Activated CD4-positive, alpha-beta T cell treated with anti-CD3 and anti-CD28 coated beads, Interleukin-2, amount 10 ng/mL, durations not matched to agents 7 days and 5 days (primary cell): ENCODE measurements around the gene PHF20. TPM values are rescaled to one million over a fixed set of nuclear protein-coding genes. Genes with fewer than 3 reads are reported as not detected.

Source experiments
- CTCF ChIA-PET: fragments of 350-600 bp; sonication (Branson Sonifier 250); formaldehyde crosslinking; loops from one replicate; lab custom pipeline; 2021; ENCODE audit warnings: antibody characterized with exemption; lab: Charles Lee
- POLR2A ChIA-PET: fragments of 350-600 bp; sonication (Branson Sonifier 250); formaldehyde crosslinking; loops from one replicate; lab custom pipeline; 2021; ENCODE audit warnings: antibody characterized with exemption; lab: Charles Lee
- DNase-seq: peaks from one replicate; pipeline ENCODE4 v3.0.0-alpha.2; 2020
- H3K27ac Mint-ChIP-seq: one replicate; pipeline ENCODE4 v1.8.0; 2021; ENCODE audit warnings: mild to moderate bottlenecking, moderate library complexity, mixed read lengths
- H3K27me3 Mint-ChIP-seq: one replicate; pipeline ENCODE4 v1.8.0; 2021; ENCODE audit warnings: mixed read lengths
- H3K36me3 Mint-ChIP-seq: one replicate; pipeline ENCODE4 v1.8.0; 2021; ENCODE audit warnings: low read depth, mixed read lengths
- H3K4me1 Mint-ChIP-seq: one replicate; pipeline ENCODE4 v1.8.0; 2021; ENCODE audit warnings: mixed read lengths
- H3K4me3 Mint-ChIP-seq: one replicate; pipeline ENCODE4 v1.8.0; 2021; ENCODE audit warnings: mild to moderate bottlenecking, moderate library complexity, mixed read lengths
- H3K9me3 Mint-ChIP-seq: one replicate; pipeline ENCODE4 v1.8.0; 2021; ENCODE audit warnings: mixed read lengths
- total RNA-seq, 2 experiments: library from RNA; stranded (reverse); gene quantifications; one replicate each; pipeline ENCODE4 v1.2.3, GENCODE V29; 2021

PHF20 gene
- total RNA-seq, 2 experiments from 2014 or later, result 47.8 to 49.0 TPM

- H3K9me3 Mint-ChIP-seq, result no peaks in the 10 kb centered on the region
- peak overlapping the region; percentile 22 for H3K27ac Mint-ChIP-seq
- no peaks in the 10 kb centered on the region for H3K27me3 Mint-ChIP-seq
- ChIA-PET POLR2A (no interaction called here), CTCF (interaction anchor here (0.6 kb wide), 1 partner anchor 46 kb away, joined by 3 read pairs; no protein-coding TSS in a partner anchor)
- DNase-seq, result no peak
- no peak overlapping the region for H3K4me3 Mint-ChIP-seq
- H3K36me3 Mint-ChIP-seq, result peaks cover 17% of the 10 kb centered on the region
- H3K4me1 Mint-ChIP-seq, result peaks cover 18% of the 10 kb centered on the region
These were observed 24.8 kb downstream of the PHF20 start for GRCh38 chr20:35796571-35796970.

- no peak for DNase-seq
- Mint-ChIP-seq H3K4me1 (peaks cover 8% of the 10 kb centered on the region), H3K4me3 (no peak overlapping the region), H3K9me3 (no peaks in the 10 kb centered on the region), H3K27me3 (no peaks in the 10 kb centered on the region), H3K27ac (no peak overlapping the region), H3K36me3 (peaks cover 12% of the 10 kb centered on the region)
- POLR2A ChIA-PET, result no interaction called here
- CTCF ChIA-PET, result interaction anchor here (1.2 to 1.7 kb wide), 3 partner anchors 24 to 152 kb away, joined by 3 to 4 read pairs (median 3); partner anchors contain the start of genes PHF20 and SCAND1
These were observed 30.1 kb downstream of the PHF20 start for GRCh38 chr20:35801865-35802264.

GRCh38 chr20:35806075-35806474 is 34.3 kb downstream of the PHF20 start:
- Mint-ChIP-seq H3K9me3 (no peaks in the 10 kb centered on the region), H3K4me1 (peaks cover 10% of the 10 kb centered on the region), H3K27me3 (no peaks in the 10 kb centered on the region), H3K27ac (no peak overlapping the region), H3K4me3 (no peak overlapping the region), H3K36me3 (peaks cover 24% of the 10 kb centered on the region)
- DNase-seq, result no peak
- ChIA-PET POLR2A (no interaction called here), CTCF (no interaction called here)

GRCh38 chr20:35807877-35808276 is 36.1 kb downstream of the PHF20 start:
- Mint-ChIP-seq H3K36me3 (peaks cover 20% of the 10 kb centered on the region), H3K9me3 (no peaks in the 10 kb centered on the region), H3K27ac (peak overlapping the region; percentile 1), H3K4me3 (no peak overlapping the region), H3K4me1 (peaks cover 3% of the 10 kb centered on the region), H3K27me3 (no peaks in the 10 kb centered on the region)
- ChIA-PET POLR2A (no interaction called here), CTCF (no interaction called here)
- no peak for DNase-seq

GRCh38 chr20:35820715-35821114 is 48.9 kb downstream of the PHF20 start:
- H3K27me3 Mint-ChIP-seq, result no peaks in the 10 kb centered on the region
- peak overlapping the region; percentile 11 for H3K27ac Mint-ChIP-seq
- CTCF ChIA-PET, result interaction anchor here (0.6 kb wide), 1 partner anchor 81 kb away, joined by 3 read pairs; no protein-coding TSS in a partner anchor
- H3K36me3 Mint-ChIP-seq, result peaks cover 26% of the 10 kb centered on the region
- H3K4me1 Mint-ChIP-seq, result peaks cover 16% of the 10 kb centered on the region
- POLR2A ChIA-PET, result no interaction called here
- H3K9me3 Mint-ChIP-seq, result no peaks in the 10 kb centered on the region
- no peak for DNase-seq
- no peak overlapping the region for H3K4me3 Mint-ChIP-seq

GRCh38 chr20:35821807-35822242 is 50.0 kb downstream of the PHF20 start:
- no peak for DNase-seq
- H3K9me3 Mint-ChIP-seq, result no peaks in the 10 kb centered on the region
- H3K27me3 Mint-ChIP-seq, result no peaks in the 10 kb centered on the region
- ChIA-PET CTCF (no interaction called here), POLR2A (no interaction called here)
- H3K4me1 Mint-ChIP-seq, result peaks cover 21% of the 10 kb centered on the region
- peak overlapping the region; percentile 9 for H3K27ac Mint-ChIP-seq
- H3K4me3 Mint-ChIP-seq, result no peak overlapping the region
- H3K36me3 Mint-ChIP-seq, result peaks cover 23% of the 10 kb centered on the region

- Mint-ChIP-seq H3K27me3 (no peaks in the 10 kb centered on the region), H3K9me3 (no peaks in the 10 kb centered on the region), H3K36me3 (peaks cover 26% of the 10 kb centered on the region), H3K4me3 (no peak overlapping the region), H3K4me1 (peaks cover 23% of the 10 kb centered on the region), H3K27ac (no peak overlapping the region)
- POLR2A ChIA-PET, result no interaction called here
- no peak for DNase-seq
- CTCF ChIA-PET, result interaction anchor here (0.6 to 1.4 kb wide), 3 partner anchors 20 to 860 kb away, joined by 3 to 5 read pairs (median 3); no protein-coding TSS in a partner anchor
These were observed 51.3 kb downstream of the PHF20 start for GRCh38 chr20:35823147-35823546.

GRCh38 chr20:35823937-35824336 is 52.1 kb downstream of the PHF20 start:
- peaks cover 17% of the 10 kb centered on the region for H3K4me1 Mint-ChIP-seq
- H3K9me3 Mint-ChIP-seq, result no peaks in the 10 kb centered on the region
- CTCF ChIA-PET, result interaction anchor here (0.6 to 1.4 kb wide), 3 partner anchors 20 to 860 kb away, joined by 3 to 5 read pairs (median 3); no protein-coding TSS in a partner anchor
- no peaks in the 10 kb centered on the region for H3K27me3 Mint-ChIP-seq
- H3K27ac Mint-ChIP-seq, result no peak overlapping the region
- H3K4me3 Mint-ChIP-seq, result no peak overlapping the region
- POLR2A ChIA-PET, result interaction anchor here (0.7 kb wide), 1 partner anchor 599 kb away, joined by 4 read pairs; no protein-coding TSS in a partner anchor
- peaks cover 26% of the 10 kb centered on the region for H3K36me3 Mint-ChIP-seq
- DNase-seq, result no peak

GRCh38 chr20:35826397-35826998 is 54.7 kb downstream of the PHF20 start:
- no peaks in the 10 kb centered on the region for H3K27me3 Mint-ChIP-seq
- H3K36me3 Mint-ChIP-seq, result peaks cover 26% of the 10 kb centered on the region
- no peak for DNase-seq
- H3K27ac Mint-ChIP-seq, result no peak overlapping the region
- ChIA-PET CTCF (interaction anchor here (1.2 kb wide), 1 partner anchor 25 kb away, joined by 4 read pairs; no protein-coding TSS in a partner anchor), POLR2A (no interaction called here)
- peaks cover 2% of the 10 kb centered on the region for H3K9me3 Mint-ChIP-seq
- peaks cover 11% of the 10 kb centered on the region for H3K4me1 Mint-ChIP-seq
- no peak overlapping the region for H3K4me3 Mint-ChIP-seq

GRCh38 chr20:35828434-35828833 is 56.6 kb downstream of the PHF20 start:
- H3K27me3 Mint-ChIP-seq, result no peaks in the 10 kb centered on the region
- H3K4me1 Mint-ChIP-seq, result peaks cover 14% of the 10 kb centered on the region
- ChIA-PET POLR2A (no interaction called here), CTCF (interaction anchor here (0.6 kb wide), 1 partner anchor 162 kb away, joined by 3 read pairs; no protein-coding TSS in a partner anchor)
- H3K27ac Mint-ChIP-seq, result no peak overlapping the region
- DNase-seq, result no peak
- peaks cover 2% of the 10 kb centered on the region for H3K9me3 Mint-ChIP-seq
- H3K4me3 Mint-ChIP-seq, result no peak overlapping the region
- peaks cover 28% of the 10 kb centered on the region for H3K36me3 Mint-ChIP-seq

- Mint-ChIP-seq H3K4me1 (peaks cover 14% of the 10 kb centered on the region), H3K4me3 (no peak overlapping the region), H3K27me3 (no peaks in the 10 kb centered on the region), H3K27ac (no peak overlapping the region), H3K36me3 (peaks cover 28% of the 10 kb centered on the region), H3K9me3 (peaks cover 2% of the 10 kb centered on the region)
- no peak for DNase-seq
- ChIA-PET POLR2A (no interaction called here), CTCF (interaction anchor here (0.6 kb wide), 1 partner anchor 163 kb away, joined by 3 read pairs; no protein-coding TSS in a partner anchor)
These were observed 57.1 kb downstream of the PHF20 start for GRCh38 chr20:35828916-35829315.

GRCh38 chr20:35830264-35830663 is 58.4 kb downstream of the PHF20 start:
- H3K4me1 Mint-ChIP-seq, result peaks cover 19% of the 10 kb centered on the region
- no peak overlapping the region for H3K4me3 Mint-ChIP-seq
- peaks cover 26% of the 10 kb centered on the region for H3K36me3 Mint-ChIP-seq
- peaks cover 2% of the 10 kb centered on the region for H3K9me3 Mint-ChIP-seq
- POLR2A ChIA-PET, result no interaction called here
- no peaks in the 10 kb centered on the region for H3K27me3 Mint-ChIP-seq
- CTCF ChIA-PET, result interaction anchor here (0.6 to 1.0 kb wide), 2 partner anchors 17 to 844 kb away, joined by 4 read pairs; no protein-coding TSS in a partner anchor
- H3K27ac Mint-ChIP-seq, result no peak overlapping the region
- no peak for DNase-seq

GRCh38 chr20:35831029-35831428 is 59.2 kb downstream of the PHF20 start:
- no peak for DNase-seq
- no peaks in the 10 kb centered on the region for H3K27me3 Mint-ChIP-seq
- peaks cover 19% of the 10 kb centered on the region for H3K4me1 Mint-ChIP-seq
- peaks cover 26% of the 10 kb centered on the region for H3K36me3 Mint-ChIP-seq
- ChIA-PET CTCF (interaction anchor here (0.6 kb wide), 1 partner anchor 396 kb away, joined by 4 read pairs; no protein-coding TSS in a partner anchor), POLR2A (no interaction called here)
- peaks cover 2% of the 10 kb centered on the region for H3K9me3 Mint-ChIP-seq
- no peak overlapping the region for H3K4me3 Mint-ChIP-seq
- H3K27ac Mint-ChIP-seq, result no peak overlapping the region
